OCI-LY7 (cell line): Measurements from ENCODE around the gene PAPLN. TPM values are rescaled to one million over a fixed set of nuclear protein-coding genes. Genes with fewer than 3 reads are reported as not detected.

ENCODE experiments used
- BruUV-seq: library from RNA; stranded (reverse); fragments of 400-500 nt; replicated peaks from 2 replicates; lab custom pipeline; 2021; lab: Mats Ljungman, UMichigan
- CTCF ChIA-PET: fragments of 300-600 bp; sonication (Branson Sonifier 250); formaldehyde crosslinking; loops from one replicate; lab custom pipeline; 2022; ENCODE audit warnings: antibody characterized with exemption; ENCODE audit not compliant: unreplicated experiment; lab: Charles Lee
- POLR2A ChIA-PET: fragments of 300-600 bp; sonication (Branson Sonifier 250); formaldehyde crosslinking; loops from one replicate; lab custom pipeline; 2022; ENCODE audit warnings: antibody characterized with exemption; lab: Charles Lee
- DNase-seq: peaks from one replicate; pipeline ENCODE4 v3.0.0-alpha.2; 2015; ENCODE audit warnings: low spot score
- H2AFZ ChIP-seq: fragments of 200-600 bp; sonication (generic), shearing (Covaris generic); 2 replicates; pipeline ENCODE4 v1.6.1; 2014; ENCODE audit warnings: mild to moderate bottlenecking, antibody characterized with exemption, low read length, moderate library complexity
- H3K27ac ChIP-seq: fragments of 200-600 bp; sonication (generic); 2 replicates; pipeline ENCODE4 v1.5.1; 2014; ENCODE audit warnings: mixed run types, low read depth, mild to moderate bottlenecking, moderate library complexity, low read length, inconsistent platforms; ENCODE audit not compliant: poor library complexity, severe bottlenecking
- H3K36me3 ChIP-seq: fragments of 200-600 bp; sonication (generic); 2 replicates; pipeline ENCODE4 v1.6.1; 2014; ENCODE audit warnings: mild to moderate bottlenecking, antibody characterized with exemption, low read length, moderate library complexity, mixed read lengths; ENCODE audit not compliant: insufficient read depth
- H3K4me1 ChIP-seq: fragments of 200-600 bp; sonication (generic); 2 replicates; pipeline ENCODE4 v1.5.1; 2014; ENCODE audit warnings: mild to moderate bottlenecking, low read length; ENCODE audit not compliant: insufficient read depth, poor library complexity, severe bottlenecking
- H3K4me2 ChIP-seq: fragments of 200-600 bp; sonication (generic); 2 replicates; pipeline ENCODE4 v1.6.1; 2014; ENCODE audit warnings: mild to moderate bottlenecking, low read length
- H3K4me3 ChIP-seq: fragments of 200-600 bp; sonication (generic); 2 replicates; pipeline ENCODE4 v1.5.1; 2014; ENCODE audit warnings: mild to moderate bottlenecking, low read depth, low read length; ENCODE audit not compliant: poor library complexity, severe bottlenecking
- H3K79me2 ChIP-seq: fragments of 200-600 bp; sonication (generic); 2 replicates; pipeline ENCODE4 v1.6.1; 2016; ENCODE audit warnings: low read depth, mild to moderate bottlenecking, low read length, moderate library complexity, mixed read lengths; ENCODE audit not compliant: insufficient read depth
- H3K9me2 ChIP-seq: fragments of 200-600 bp; sonication (generic); 2 replicates; pipeline ENCODE4 v1.6.1; 2016; ENCODE audit warnings: mild to moderate bottlenecking, low read length, mixed read lengths; ENCODE audit not compliant: insufficient read depth
- H3K9me3 ChIP-seq: fragments of 200-600 bp; sonication (generic); 2 replicates; pipeline ENCODE4 v1.6.1; 2014; ENCODE audit warnings: mild to moderate bottlenecking, mixed run types, low read length, mixed read lengths
- H4K20me1 ChIP-seq: fragments of 200-600 bp; sonication (generic); 2 replicates; pipeline ENCODE4 v1.6.1; 2014; ENCODE audit warnings: mild to moderate bottlenecking, antibody characterized with exemption, low read length, moderate library complexity, mixed read lengths; ENCODE audit not compliant: insufficient read depth
- EZH2phosphoT487 ChIP-seq: fragments of 200-600 bp; sonication (generic); IDR thresholded peaks from 2 replicates; pipeline ENCODE4 v1.6.1; 2018; ENCODE audit warnings: low read depth, borderline replicate concordance, mild to moderate bottlenecking, mixed run types, antibody characterized with exemption, low read length, moderate library complexity, mixed read lengths
- intact Hi-C: fragments of 100-400 bp; cut with micrococcal nuclease; formaldehyde crosslinking; loops from one replicate; pipeline ENCODE4 v1.10.0; 2022; ENCODE audit not compliant: unreplicated experiment
- total RNA-seq, 2 experiments: library from RNA; depleted of rRNA in 1 of 2; stranded (reverse); fragments of >200 nt in 1 of 2; shearing (Covaris generic) in 1 of 2; gene quantifications; 2 replicates each; pipeline ENCODE4 v1.2.3, GENCODE V29; 2014 to 2022
- TF ChIP-seq, protein P1 (sequence below): fragments of 200-600 bp; sonication (generic); conservative IDR thresholded peaks from 2 replicates; pipeline ENCODE4 v1.5.1; 2014; ENCODE audit warnings: mild to moderate bottlenecking, antibody characterized with exemption, low read length, moderate library complexity, mixed read lengths

Gene PAPLN
- total RNA-seq, 2 experiments from 2014 or later: 4.0 to 9.0 TPM

DNA sequence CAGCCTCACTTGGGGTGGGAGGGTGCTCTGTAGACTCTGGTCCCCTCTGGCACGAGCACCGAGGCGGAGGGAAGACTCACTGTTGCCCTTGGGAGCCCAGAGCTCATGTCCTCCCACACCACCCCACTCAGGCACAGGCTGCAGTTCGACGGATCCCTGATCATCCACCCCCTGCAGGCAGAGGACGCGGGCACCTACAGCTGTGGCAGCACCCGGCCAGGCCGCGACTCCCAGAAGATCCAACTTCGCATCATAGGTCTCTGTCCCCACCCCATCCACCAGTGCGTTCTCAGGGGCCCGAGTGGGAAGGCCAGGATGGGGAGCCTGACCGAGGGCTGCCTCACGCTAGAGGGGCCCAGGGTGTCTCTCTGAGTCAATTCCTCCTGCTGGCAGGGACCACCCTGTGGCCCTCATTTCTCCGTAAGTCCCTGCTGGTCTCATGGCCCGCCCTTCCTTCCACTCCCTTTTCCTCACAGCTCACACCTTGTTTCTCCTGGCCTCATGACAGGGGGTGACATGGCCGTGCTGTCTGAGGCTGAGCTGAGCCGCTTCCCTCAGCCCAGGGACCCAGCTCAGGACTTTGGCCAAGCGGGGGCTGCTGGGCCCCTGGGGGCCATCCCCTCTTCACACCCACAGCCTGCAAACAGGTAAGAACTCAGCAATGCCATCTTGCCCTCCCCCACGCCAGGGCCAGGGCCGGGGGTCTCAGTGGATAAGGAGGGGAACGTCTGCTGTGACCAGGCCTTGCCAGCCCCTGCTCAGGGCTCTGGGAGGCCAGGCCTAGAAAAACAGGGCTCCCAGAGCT, 27.0 kb downstream of the PAPLN start:
- Histone ChIP-seq H3K9me3 (no peaks in the 10 kb centered on the region), H4K20me1 (no peaks in the 10 kb centered on the region), H3K4me1 (peaks cover 6% of the 10 kb centered on the region), H3K4me2 (no peak overlapping the region), H3K9me2 (no peaks in the 10 kb centered on the region), H3K27ac (no peak overlapping the region), H2AFZ (no peak overlapping the region), H3K36me3 (no peaks in the 10 kb centered on the region), H3K4me3 (no peak overlapping the region), H3K79me2 (no peaks in the 10 kb centered on the region)
- POLR2A ChIA-PET: interaction anchor here (0.8 kb wide), 1 partner anchor 8 kb away, joined by 3 read pairs; no protein-coding TSS in a partner anchor
- no peak for DNase-seq
- BruUV-seq: no TSS peak
- intact Hi-C loops: no loop called here
- CTCF ChIA-PET: interaction anchor here (0.6 kb wide), 1 partner anchor 24 kb away, joined by 7 read pairs; no protein-coding TSS in a partner anchor
- TF ChIP-seq, protein P1, sequence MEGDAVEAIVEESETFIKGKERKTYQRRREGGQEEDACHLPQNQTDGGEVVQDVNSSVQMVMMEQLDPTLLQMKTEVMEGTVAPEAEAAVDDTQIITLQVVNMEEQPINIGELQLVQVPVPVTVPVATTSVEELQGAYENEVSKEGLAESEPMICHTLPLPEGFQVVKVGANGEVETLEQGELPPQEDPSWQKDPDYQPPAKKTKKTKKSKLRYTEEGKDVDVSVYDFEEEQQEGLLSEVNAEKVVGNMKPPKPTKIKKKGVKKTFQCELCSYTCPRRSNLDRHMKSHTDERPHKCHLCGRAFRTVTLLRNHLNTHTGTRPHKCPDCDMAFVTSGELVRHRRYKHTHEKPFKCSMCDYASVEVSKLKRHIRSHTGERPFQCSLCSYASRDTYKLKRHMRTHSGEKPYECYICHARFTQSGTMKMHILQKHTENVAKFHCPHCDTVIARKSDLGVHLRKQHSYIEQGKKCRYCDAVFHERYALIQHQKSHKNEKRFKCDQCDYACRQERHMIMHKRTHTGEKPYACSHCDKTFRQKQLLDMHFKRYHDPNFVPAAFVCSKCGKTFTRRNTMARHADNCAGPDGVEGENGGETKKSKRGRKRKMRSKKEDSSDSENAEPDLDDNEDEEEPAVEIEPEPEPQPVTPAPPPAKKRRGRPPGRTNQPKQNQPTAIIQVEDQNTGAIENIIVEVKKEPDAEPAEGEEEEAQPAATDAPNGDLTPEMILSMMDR: no peak
- no peak for TF ChIP-seq EZH2phosphoT487

DNA sequence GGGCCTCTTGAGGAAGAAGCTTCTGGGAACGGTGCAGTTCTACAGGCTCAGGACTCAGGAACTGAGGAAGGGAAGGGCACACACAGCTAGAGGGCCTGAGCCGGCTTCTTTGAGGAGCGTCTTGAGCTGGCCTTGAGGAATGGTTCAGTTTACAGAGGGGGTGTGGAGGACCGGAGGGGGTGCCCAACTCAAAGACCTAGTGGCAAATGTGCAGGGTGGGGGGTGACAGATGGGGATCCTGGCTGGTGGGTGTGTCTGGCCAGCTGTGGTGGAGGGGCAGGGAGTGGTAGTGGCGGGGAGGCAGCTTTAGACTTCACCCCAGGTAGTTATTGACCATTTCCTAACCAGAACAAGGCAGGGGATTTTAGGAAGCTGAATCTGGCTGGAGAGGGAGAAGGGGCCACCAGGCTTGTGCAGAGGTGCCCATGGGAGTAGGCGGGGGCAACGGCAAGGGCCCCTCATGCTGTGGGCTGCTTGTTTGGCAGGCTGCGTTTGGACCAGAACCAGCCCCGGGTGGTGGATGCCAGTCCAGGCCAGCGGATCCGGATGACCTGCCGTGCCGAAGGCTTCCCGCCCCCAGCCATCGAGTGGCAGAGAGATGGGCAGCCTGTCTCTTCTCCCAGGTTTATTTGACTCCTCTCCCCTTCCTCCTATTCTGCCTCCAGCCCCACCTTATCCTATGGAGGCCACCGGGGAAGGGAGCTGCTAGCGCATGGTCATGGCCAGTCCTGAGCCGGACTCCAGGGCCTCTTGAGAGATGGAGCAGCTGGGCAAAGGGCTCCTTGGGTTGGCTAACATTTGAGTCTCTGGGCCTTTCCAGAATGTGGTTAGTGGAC, 27.8 kb downstream of the PAPLN start:
- Histone ChIP-seq H3K27ac (no peak overlapping the region), H3K9me2 (no peaks in the 10 kb centered on the region), H3K4me1 (peaks cover 15% of the 10 kb centered on the region), H3K9me3 (no peaks in the 10 kb centered on the region), H3K36me3 (no peaks in the 10 kb centered on the region), H3K4me3 (no peak overlapping the region), H4K20me1 (no peaks in the 10 kb centered on the region), H3K4me2 (no peak overlapping the region), H2AFZ (no peak overlapping the region), H3K79me2 (no peaks in the 10 kb centered on the region)
- intact Hi-C loops: no loop called here
- ChIA-PET CTCF (no interaction called here), POLR2A (interaction anchor here (0.6 to 0.8 kb wide), 4 partner anchors 10 to 411 kb away, joined by 3 read pairs; no protein-coding TSS in a partner anchor)
- no TSS peak for BruUV-seq
- no peak for DNase-seq
- TF ChIP-seq, protein P1: no peak
- no peak for TF ChIP-seq EZH2phosphoT487
